NCI-H774 (cell line): Measurements from ENCODE around the gene KCNQ2.
"Not testable (repeated sequence)": the region's sequence is repeated elsewhere in the genome, so short reads cannot be mapped to it uniquely, and the experiment has no call there.

Experiments used
- DNase-seq: peaks from one replicate; lab custom pipeline; 2025; lab: John Stamatoyannopoulos, UW

Gene KCNQ2

DNA sequence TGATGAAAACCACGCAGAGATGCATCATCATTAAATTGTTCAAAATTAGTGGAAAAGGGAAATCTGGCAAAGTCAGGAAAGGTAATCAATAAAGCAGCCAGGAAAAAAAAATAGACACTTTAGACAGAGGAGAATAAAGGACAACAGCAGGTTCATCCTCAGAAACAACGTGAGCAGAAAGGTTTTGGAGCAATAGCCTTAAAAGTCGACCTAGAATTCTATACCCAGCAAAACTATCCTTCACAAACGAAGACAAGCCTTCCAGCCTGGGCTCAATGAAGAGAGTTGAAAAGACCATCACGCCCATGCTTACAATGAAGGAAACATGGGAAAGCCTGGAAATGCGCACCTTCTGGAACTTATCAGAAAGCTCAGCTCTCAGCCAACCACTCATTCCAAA is 86.6 kb downstream of the KCNQ2 start:
- DNase-seq = no peak

DNA sequence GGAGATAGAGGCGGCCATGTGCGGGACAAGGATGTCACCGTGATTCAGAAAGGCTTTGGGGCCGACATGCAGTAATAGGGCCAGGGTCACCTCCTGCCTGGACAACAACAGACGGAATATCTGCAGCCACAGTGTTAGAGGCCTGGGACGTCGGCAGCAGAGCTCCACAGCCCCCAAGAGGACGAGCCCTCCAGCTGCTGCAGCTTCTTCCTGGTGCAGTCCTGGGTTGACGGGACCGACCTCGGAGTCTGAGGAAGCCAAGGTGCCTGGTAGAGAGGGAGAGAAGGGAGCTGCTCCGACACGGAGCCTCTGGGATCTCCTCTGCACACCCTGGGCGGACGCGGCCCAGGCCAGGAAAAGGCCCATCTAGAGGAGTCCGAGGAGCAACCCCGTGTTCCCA is 88.1 kb downstream of the KCNQ2 start:
- DNase-seq = no peak

DNA sequence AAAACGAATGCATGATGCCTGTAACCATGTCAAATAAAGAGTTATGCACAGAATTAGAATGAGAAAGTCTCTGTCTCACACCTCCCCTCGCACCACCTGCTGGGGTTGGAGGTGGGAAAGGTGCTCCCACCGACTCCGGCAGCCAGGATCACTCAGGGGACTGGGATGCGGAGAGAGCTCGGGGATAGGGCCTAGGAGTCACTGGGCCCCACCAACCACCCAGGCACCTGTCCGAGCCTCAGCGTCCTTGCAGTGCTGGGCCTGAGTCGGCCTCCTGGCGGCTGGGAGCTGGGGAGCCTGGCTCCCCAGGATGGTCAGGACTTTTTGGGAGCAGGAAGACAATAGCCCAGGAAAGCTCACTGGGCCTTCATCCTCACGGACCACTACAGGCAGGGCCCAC is 88.9 kb downstream of the KCNQ2 start:
- DNase-seq = no peak

DNA sequence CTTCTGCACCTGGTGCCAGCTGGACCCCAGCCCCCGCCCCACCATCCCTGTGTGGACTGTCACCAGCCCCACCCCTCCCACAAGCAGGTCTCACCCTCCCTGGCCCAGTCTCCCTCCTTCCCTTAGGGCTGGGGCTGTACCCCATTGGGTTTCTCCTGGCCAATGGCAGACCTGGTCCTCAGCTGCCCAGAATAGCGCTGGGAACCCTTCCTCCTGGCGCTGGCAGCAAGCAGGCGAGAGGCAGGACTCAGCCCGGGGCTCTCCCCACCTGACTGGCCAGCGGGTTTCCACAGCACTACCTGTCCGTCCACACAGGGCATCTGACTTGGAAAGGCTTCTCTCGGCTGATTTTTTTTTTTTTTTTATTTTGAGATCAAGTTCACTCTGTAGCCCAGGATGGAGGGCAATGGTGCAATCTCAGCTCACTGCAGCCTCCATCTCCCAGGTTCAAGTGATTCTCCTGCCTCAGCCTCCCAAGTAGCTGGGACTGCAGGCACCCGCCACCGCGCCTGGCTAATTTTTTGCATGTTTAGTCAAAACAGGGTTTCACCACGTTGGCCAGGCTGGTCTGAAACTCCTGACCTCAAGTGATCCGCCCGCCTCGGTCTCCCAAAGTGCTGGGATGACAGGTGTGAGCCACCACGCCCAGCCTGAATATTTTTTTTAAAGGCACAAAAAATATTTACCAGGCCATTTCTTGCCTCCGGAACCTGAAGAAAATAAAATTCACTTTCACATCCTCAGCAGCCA is 89.7 kb downstream of the KCNQ2 start:
- no peak for DNase-seq

DNA sequence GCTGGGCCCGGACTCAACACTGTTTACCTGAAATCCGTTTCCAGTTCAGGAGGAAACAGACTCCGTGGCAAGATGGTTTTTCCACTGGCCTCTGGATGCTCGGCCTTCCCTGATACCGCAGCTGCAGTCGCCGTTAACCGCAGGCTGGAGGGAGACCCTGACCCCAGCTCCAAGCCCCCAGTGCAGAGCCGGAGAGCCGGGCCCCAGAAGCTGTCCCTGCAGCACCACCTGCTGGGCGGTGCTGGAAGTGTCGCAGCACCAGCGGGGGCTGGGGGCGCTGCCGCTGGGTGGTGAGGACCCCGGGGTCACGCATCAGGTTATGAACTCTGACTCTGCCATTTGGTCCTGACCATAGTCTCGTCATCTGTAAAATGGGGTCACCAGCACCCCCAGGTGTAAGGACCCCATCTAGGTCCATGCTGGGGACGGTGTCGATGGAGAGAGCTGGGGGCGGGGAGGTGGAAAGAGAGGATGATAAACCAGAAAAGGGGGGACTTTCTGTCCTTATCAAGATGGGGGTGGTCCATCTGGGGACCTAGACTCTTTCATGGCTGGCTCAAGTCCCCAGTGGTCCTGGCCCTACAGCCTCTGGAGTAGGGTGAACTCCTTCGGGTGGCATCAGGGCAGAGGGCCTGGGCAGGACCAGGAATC is 90.5 kb downstream of the KCNQ2 start:
- no peak for DNase-seq

DNA sequence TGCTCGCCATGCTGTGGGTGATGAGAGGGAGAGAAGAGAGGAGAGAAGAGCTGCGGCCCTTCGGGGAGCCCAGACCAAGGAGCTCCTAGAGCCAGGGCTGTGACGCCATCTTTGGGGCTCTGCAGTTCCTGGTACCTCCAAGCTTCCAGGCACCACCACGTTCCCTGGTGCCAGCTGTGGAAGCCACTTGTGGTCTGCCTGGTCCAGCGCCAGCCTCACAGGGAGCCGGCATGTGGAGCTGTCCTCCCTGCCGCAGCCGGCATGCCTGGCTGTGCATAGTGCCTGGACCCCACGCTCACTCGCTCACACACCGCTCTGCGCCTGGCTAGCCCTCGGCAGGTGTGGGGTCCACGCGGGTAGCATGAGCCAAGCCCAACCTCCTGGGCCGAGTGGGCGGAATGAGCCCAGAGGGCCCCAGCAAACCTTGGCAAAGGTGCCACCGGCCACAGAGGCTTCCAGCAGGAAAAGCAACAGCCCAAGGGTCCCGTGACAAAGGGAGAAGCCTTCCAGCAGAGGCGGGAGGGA is 92.0 kb downstream of the KCNQ2 start:
- DNase-seq = no peak

DNA sequence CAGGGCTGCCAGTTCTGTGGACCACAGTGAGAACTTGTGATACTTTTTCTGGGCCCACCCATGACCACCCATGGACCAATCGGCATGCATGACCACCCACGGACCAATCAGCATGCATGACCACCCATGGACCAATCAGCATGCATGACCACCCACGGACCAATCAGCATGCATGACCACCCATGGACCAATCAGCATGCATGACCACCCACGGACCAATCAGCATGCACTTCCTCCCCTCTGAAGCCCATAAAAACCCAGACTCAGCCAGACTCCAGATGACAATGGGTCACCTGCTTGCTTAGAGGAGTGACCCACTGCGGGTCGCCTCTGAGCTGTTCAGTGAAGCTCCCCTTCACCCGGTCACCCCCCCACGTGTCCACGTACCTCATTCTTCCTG is 92.6 kb downstream of the KCNQ2 start:
- not testable (repeated sequence) for DNase-seq

DNA sequence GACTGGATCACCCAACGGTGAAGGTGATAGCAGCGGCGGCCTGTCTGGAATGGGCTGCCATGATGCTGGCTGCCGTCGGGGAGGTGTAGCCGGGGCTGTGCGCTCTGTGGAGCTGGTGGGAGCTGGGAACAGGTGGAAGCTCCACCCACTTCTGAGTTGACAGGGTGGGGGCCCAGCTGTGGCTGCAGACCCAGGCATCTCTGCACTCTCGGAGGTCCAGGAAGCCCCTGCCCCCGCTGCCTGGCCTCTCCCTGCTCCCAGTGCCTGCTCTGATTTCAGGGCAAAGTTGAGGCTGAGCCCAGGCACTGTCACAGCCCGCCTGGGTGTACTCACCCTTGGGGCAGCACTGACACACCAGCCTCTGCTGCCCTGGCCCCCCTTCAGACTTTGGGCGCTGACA is 93.2 kb downstream of the KCNQ2 start:
- DNase-seq = no peak

DNA sequence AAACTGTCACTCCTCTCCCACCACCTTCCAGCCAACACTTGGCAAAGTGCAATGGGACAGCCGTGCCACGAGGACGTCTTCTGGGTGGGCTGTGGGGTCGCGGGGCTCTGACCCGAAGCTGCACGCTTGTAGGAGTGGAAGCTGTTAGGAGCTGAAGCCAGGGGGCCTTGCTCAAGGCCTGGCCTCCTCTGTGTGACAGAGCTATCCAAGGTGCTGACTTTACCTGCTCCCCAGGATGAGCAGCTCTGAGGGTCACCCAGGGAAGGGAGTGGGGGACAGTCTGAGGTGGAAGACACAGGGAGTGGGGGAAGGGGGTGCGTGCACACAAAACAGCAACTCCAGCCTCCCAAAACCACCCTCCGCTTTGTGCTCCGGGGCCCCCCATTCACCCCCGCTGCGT is 93.8 kb downstream of the KCNQ2 start:
- DNase-seq = no peak

DNA sequence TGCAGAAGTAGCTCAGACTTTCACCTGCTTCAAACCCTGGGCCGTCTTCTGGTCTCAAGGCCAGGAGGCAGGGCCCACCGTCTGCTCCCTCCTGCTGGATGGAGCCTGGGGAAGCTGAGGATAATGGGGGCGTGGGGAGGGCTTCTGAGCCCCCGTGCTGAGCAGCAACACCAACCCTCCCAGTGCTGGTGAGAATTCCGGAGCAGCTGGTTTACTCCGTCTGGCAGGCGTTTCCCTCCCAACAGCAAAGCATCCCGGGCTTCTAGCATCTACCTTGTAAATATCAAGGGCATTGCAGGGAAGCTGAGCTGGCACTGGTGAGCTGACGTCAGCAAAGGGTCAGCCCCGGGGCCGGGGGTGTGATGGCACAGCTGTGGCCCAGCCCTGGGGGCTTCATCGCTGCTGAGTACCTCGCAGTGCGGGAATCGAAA is 94.5 kb downstream of the KCNQ2 start:
- no peak for DNase-seq

DNA sequence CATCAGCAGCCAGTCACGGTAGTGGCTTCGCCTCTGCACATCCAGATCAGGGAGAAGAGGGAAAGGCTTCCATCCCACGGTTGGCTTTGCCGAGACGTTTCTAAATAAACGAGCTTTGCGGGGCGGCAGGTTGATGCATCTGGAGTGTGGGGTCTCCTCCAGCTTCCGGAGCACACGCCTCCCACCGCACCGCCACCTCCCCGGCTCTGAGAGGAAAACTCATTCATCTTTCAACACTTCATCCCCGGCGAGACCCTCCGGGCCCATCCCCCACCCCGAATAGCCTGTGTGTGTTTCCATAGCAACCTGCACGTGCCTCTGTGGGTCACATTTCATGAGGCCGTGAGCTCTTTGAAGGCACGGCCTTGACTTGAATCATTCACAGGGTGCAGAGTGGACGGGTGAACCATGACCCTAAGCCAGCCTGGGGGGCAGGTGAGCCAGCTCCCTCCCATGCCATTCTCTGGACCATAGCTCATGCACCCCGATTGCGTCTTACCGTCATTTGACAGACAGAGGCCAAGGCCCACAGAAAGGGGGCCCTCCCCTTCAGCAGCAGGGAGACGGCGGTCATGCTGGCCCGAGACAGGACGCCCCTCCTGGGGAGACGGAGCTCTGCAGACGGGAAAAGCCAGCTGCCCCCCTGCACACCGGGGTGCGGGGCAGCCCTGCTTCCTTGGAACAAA is 95.1 kb downstream of the KCNQ2 start:
- no peak for DNase-seq

DNA sequence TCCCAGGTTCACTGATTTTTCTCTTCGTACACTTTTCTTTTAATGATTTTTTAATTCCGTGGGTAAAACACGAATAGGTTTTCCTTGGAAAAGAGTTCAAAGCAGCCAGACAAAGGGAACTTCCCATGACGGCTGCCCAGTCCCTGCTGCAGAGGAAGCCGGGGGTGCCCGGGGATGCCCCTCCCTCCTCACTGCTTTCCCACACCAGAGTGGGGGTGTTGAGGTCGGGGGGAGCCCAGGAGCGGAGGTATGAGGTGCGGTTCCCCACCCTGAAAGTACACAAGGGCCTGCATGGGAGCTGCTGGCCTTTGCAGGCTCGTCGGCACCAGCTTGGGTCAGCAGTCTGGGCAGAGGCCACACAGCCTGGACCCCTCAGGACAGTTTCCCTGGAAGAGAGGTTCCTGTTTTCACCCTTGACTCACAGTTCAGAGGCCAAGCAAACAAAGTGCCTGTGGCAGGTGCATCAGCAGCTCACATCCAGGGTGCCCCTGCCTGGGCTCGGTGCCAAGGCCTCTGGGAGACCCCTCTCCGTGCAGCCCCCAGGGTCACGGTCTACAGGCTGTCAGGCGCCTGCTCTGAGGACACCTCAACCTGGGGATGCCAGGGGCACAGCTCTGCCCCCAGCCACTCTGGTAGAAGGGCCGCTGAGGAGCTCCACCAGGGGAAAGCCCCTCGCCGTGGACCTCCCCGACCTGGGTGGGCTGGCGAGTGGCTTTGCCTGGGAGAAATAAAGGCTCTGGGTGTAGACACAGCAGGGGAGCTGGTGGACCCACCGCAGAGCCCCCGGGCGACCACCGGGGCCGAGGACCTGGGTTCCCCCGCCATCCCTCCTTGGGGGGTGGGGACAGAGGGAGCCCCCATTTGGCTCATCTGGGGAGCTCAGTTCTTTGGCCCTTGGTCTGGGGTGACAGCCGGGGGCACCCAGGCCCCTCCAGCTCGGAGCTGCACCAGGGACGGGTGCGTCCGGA is 95.9 kb downstream of the KCNQ2 start:
- no peak for DNase-seq

DNA sequence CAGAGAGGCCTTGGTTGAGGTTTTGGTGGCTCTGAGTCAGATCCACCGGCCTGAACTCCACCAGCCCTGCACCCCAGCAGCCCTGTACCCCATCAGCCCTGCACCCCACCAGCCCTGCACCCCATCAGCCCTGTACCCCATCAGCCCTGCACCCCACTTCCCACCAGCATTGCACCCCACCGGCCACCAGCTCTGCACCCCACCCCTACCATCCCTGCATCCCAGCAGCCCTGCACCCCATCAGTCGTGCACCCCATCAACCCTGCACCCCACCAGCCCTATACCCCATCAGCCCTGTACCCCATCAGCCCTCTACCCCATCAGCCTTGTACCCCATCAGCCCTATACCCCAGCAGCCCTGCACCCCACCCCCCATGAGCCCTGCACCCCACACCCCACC is 97.0 kb downstream of the KCNQ2 start:
- DNase-seq = no peak

DNA sequence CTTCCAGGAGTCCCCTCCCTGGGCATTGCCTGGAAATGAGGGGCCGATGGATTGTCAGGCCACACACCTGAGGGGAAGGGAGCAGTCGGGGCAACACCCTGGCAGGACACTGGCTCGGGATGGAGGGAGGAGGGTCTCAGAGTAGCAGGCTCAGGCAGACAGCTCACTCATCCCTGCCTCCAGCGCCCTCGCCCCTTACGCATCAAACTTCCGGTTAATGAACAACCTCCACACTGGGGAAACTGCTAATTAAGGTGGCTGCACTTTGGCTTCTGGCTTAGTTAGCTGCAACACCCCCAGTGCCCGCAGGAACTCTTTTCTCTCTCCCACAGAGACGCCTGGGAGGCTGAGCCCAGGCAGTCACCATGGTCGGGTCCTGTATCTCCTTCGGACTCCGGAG is 98.0 kb downstream of the KCNQ2 start:
- DNase-seq = no peak

DNA sequence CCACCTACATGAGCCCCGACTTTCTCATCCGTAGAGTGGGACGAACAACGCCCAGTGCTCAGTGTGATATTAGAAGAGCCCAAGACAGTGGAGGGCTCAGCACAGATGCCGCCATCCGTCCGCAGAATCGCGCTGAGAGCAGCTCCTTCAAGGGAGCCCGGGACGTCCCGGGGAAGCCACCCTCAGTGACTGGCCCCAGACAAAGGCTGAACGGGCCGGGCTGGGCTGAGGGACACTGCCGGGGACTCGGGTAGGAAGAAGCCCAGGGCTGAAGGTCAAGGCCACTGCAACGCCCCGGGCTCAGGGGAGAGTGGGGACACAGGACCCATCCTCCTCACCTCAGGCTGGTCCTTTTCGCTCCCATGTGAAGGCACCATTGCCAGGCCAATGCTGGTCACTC is 98.5 kb downstream of the KCNQ2 start:
- DNase-seq = no peak

DNA sequence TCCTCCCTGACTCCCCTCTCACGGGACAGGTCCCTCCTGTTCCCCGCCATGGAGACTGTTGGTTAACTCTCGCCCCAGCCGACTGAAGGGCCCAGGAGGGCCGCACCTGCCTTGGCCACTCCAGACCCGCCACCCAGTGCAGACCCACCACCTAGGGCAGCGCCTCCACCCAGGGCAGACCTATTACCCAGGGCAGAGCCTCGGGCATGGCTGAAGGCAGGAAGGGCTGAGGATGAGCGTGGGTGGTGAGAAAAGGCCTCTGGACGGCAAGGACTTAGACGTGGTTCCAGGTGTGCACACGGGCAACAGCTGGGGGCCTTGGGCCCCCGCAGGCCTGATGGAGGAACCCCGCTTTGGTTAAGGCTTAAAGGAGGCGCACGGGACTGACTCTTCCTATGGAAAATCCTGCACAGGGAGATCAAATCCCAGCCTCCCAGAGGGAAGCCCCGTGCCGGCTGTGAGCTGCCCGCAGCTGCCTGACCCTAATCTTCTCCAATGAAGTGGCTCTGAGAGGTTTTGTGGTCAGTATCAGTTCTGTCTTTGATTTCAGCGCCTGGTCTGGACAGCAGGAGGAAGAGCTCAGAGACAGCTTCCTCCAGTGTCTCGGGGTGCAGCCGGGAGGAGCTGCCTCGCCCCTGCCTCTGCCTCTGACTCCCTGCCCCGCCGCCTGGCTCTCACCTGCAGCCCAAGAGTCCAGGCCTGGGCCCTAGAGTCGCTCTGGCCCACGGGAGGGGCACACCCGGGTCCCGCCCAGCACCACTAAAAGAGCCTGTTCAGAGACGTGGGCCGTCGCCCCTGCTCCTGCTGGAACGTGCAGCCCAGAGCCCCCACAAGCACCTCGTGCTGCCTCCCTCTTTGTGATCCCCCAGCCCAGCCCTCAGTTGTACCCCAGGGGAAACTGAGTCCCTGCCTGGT is 99.2 kb downstream of the KCNQ2 start:
- DNase-seq = no peak

DNA sequence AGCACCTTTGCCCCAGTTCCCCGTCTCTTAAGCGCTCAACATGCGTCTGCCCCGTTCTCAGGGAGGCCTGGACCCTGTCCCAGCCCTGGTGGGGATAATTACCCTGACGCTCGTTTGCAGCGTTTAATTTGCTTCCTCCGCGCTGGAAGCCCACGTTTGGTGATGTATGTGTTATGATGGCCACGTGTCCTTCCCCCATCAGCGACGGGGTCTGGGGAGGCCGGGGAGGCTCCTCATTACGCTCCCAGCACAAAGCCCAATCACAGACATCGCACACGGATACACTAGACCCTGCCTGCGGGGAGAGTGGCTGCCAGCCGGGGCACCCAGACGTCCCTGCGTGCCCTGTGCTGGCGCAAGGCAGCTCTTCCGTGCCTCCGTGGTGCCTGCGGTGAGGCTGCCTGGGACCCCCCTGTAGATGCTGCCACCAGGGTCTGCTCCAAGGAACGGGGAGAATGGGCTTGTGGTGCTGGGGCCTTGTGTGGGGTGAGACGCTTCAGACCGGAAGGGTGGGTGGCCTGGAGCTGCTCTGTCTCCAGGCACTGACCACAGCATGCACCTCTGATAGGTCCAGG is 101.1 kb downstream of the KCNQ2 start:
- DNase-seq = no peak

DNA sequence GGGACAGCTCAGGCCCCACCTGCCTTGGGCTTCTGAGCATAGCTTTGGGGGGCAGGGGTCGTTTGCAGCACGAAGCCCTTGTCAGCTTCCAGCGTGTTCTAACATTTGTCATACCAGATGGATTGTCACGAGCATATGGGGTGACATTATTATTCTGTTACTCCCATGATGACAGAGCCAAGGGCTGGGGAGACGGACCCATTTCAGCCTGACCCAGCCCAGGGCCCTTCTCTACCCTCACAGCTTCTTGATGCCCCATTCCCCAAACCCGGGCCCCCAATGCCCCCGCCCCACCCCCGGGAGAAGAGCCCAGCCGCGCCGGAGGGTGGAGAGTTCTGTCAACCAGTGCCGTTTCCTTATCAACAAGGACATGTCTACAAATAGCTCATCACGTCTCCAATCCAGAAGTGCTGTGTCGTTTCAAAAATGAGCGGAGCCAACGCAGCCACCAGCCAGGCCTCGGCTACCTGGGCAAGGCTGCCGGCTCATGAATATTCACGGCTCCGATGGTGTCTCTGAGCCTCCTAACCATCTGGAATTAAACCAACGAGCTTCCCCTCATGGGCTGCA is 101.8 kb downstream of the KCNQ2 start:
- DNase-seq = no peak

DNA sequence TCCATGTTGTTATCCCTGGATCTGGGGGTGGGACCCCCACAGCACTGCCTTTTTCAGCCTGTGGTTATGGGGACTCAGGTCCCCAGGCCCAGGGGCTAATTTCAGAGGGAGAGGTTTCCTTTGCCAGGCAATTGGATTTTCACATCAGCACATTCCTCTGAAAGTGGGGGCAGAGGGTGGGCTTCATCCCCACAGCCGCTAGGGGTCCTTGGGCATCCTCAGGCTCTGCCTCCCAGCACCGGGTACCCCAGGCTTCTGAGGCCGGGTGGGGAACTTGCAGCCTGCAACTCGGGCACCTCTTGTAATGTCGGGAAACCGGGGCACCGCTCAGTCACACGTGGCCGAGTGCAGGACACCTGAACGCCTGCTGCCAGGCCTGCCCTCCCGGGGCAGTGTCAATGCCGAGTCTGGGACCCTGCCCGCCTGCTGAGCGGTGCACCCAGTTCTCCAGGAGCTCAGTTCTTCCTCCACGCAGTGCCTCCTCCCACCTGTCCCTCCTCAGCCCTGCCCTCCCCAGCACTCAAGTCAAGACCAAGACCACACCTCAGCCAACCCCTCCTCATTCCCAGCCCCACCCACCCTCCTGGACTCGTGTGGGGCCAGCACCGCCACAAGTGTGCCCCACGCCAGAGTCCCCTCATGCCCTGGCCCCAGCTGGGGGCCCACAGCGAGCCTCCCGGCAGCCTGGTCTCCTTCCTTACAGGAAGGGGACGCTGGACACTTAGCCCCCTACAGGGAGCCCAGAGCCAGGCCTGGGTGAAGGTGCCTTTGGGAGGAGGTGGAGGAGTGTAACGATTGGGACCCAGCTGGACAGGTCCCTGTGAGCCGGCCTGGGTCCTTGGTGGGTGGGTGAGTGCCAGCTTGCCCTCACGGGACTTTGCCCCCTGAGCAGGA is 102.5 kb downstream of the KCNQ2 start:
- no peak for DNase-seq
